A673 (cell line): Measurements from ENCODE around the gene JPT1.

ENCODE experiments used
- CTCF ChIP-seq: fragments of 300-800, 200-600 bp; sonication (generic); conservative IDR thresholded peaks from 2 replicates; pipeline ENCODE4 v1.5.1; 2017; ENCODE audit warnings: low read depth, mild to moderate bottlenecking, antibody characterized with exemption, low read length, moderate library complexity, mixed read lengths
- EZH2 ChIP-seq: fragments of 200-600 bp; sonication (generic); IDR thresholded peaks from 2 replicates; pipeline ENCODE4 v1.6.1; 2017; ENCODE audit warnings: borderline replicate concordance, low read depth, mild to moderate bottlenecking, mixed read lengths, antibody characterized with exemption, low read length; ENCODE audit not compliant: poor library complexity, severe bottlenecking

GRCh38 chr17:75199886-75200618 is 45.7 kb upstream of the JPT1 start:
- TF ChIP-seq CTCF (no peak), EZH2 (no peak)
